ENCODE results near the gene MYH2.

The MYH2 gene

DNA sequence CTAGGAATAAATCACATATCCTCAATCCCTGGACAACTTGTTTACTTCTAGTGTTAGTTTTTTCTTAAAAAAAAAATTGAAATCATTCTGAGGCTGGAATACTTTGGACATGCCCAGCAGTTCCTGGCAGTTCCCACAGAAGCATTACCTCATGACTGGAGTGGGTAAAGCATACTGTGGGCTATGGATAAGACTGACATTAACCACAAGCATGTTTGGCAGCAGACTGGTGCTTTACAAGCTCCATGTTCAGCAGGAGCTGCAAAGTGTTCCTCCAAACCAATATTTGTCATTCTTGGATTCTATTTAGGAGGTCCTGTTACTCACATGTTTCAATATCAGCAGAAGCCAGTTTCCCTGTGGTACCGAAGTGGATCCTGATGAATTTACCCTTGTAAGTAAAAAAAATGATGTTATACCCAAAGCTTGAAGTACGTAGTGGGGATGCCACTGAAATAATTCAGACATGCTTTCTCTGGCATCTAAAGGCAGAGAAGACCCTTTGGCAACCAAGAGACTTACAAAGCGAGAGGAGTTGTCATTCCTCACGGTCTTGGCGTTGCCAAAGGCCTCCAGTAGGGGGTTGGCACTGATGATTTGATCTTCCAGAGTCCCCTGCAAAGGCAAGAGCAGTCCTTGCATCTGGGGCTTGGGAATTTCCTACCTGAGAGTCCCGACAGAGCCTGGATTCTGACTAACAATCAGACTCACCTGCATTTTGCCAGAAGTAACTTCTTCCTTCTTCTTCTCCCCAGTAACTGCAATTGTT, 36.0 kb downstream of the MYH2 start:
- DNase-seq: no peak

DNA sequence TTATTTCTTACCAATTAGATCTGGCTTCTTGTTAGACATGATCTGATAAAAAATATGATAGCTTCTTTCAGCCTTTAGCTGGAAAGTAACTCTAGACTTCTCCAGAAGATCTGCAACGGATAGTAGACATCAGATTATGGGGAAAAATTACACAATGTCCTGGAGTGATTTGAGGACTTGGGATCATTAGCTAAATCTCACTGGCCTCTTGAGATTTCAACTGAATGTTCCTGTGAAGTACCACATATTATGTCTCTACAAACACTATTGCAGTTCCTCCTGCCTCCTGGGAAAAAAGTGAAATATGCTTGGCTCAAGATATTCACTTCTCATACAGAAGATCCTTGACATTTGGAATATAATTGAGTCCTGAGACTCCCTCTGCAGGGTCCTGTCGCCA, 36.6 kb downstream of the MYH2 start:
- no peak for DNase-seq

DNA sequence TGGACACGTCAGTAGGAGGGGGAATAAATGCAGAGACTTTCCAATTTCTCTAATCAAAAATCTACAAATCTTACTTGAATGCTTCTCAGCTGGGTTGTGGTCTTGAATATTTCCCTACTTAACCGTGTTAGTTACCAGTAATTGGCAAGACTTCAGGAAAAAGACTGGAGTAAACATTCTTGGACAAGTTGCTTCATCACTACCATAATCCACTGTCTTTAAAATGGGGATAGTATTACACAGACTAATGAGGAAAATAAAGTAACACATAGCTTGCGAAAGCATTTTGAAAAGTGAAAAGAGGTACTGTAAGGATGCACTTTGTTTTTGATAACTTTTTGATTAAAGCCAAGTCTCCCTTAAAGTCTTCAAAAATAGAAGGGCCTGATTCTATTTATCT, 49.5 kb downstream of the MYH2 start:
- no peak for DNase-seq

DNA sequence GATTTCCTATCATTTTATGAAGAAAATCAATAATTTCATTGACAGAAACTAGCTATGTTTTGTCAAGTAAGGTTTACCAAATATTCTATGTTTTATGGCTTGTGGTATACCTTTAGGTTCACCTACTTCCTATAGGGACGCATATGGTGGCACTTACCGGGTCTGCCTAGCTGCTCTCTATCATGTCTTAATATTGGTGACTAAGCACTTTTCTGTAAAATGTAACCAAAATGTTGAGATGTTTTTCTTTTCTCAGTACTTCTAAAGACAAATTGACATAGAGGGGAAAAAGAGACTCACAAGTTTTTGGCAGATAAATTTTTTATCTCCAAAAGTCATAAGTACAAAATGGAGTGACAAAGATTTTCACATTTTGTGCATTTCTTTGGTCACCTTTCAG, 57.5 kb downstream of the MYH2 start:
- no peak for DNase-seq

DNA sequence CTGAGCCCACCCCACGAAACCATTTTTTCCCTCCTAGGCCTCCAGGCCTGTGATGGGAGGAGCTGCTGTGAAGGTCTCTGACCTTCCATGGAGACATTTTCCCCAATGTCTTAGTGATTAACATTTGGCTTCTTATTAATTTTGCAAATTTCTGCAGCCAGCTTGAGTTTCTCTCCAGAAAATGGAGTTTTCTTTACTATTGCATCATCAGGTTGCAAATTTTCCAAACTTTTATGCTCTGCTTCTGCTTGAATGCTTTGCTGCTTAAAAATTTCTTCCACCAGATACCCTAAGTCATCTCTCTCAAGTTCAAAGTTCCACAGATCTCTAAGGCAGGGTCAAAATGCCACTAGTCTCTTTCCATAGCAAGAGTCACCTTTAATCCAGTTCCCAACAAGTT, 67.2 kb downstream of the MYH2 start:
- DNase-seq: no peak

DNA sequence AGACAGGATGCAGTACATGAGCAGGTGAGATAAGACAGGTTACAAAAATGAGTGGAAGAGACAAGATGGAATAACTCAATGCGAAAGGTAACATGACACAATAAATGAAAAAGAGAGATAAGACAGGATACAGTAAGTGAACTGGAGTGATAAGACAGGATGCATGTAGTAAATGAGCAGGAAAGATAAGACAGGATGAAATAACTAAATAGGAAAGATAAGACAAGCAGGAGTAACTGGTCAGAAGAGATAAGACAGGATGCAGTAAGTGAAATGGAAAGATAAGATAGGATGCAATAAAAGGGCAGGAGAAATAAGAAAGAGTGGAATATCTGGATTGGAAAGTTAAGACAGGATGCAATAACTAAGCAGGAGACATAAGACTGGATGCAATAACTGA, 71.8 kb downstream of the MYH2 start:
- no peak for DNase-seq

DNA sequence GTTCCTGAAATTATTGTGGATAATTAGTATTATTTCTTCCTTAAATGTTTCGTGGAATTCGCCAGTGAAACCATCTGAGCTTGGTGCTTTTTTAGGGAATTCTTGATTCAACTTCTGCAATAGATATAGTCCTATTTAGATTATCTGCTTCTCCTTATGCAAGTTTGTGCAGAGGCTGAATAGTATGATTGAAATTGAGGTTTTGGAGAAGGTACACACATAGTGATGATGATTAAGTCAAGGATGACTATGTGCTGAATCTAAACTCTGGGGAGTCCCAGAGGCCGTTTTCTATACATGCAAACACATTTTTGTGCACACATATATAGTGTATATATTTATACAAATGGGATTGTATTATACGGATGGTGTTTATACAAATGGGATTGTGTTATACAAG, 74.9 kb downstream of the MYH2 start:
- no peak for DNase-seq

DNA sequence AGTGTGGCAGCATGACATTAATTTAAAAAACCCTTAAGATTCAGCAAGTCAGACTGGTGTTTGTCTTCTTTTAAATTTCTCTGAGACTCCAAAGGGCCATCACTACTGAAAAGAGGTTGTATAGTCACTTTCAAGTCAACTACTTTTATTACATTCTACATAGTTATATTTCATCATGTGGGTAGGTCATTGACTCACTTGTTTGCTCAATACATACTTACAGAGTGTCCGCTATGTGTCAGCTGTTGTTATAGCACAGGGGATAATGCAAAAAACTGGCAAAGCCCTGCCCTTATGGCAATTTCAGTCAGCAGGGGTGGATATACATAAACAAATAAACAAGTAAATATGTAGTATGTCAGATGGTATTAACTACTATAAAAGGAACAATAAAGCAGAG, 77.6 kb downstream of the MYH2 start:
- DNase-seq: no peak
